ENCODE results near the gene PRLR. TPM values are rescaled to one million over a fixed set of nuclear protein-coding genes. Genes with fewer than 3 reads are reported as not detected.

The PRLR gene
- total RNA-seq: not detected

DNA sequence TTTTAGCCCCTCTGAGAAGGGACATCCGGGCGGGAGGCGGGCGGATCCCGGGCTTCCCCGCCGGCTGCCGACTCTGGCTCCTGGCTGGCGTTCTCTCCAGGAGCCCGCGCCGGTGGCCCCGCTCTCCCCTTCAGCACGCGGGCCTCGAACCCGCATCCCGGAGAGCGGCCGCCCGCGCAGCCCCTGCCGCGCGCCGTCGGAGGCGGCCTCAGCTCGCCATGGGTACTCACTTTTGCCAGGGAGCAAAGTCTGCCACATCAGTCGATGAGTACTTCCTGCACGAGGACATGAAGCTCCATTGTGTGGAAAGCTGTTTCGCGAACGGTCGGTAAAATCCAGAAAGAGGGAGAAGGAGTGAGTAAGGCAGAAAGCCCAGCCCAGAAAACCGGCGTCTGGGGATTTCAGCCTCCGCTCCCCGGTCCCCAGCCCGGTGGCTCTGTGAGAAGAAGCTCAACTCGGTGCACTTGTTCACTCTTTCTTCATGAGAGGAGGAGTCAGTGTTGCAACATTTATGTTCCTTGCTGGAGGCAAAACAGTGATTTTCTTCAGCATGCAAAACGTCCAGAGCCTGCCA, at the start of gene PRLR:
Gene PRLR (minus strand): TSS at position 450 of the 574 bp plus-strand sequence. CDS start 140,867 bp downstream, outside the sequence.
- CTCF ChIA-PET: interaction anchor here (1.3 kb wide), 1 partner anchor 27 kb away, joined by 3 read pairs; no protein-coding TSS in a partner anchor
- no peak for DNase-seq

DNA sequence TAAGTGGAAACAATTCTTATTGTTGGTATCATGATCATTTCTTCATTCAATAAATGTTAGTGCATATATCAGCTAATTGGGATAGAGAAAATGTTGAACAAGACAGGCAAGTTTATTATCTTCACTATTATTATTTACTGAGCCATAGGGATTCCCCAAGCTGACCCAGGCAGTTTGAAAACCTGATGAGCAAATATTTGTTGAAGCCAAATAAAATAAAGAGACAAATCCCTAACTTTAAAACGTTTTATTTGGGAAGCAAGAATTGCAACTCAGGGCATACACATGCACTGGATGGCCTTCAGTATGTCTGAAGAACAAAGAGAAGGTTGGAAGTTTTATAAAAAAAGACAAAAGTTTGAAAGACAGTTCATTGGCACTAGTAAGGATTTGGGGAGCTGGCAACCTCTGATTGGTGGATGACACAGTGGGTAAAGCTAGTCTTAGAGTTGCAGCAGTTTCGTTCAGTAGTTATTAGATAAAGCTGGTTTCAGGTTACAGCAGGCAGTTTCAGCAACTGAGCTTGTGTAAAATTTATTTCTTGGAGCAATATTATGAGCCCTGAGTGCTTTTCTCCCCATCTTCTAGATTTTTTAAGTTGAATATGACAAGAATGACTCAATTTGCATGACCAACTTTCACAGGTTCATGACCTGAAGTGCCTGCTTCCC, 44.7 kb upstream of the PRLR start:
- H3K4me1 Mint-ChIP-seq (ENCODE audit: low read depth): no peaks in the 10 kb centered on the region
- peaks cover 6% of the 10 kb centered on the region for H3K27me3 Mint-ChIP-seq
- ChIA-PET CTCF (no interaction called here), POLR2A (no interaction called here)
- H3K9me3 Mint-ChIP-seq: no peaks in the 10 kb centered on the region
- no peak for DNase-seq
- H3K36me3 Mint-ChIP-seq: no peaks in the 10 kb centered on the region
- H3K4me3 Mint-ChIP-seq: no peak overlapping the region
- no peak overlapping the region for H3K27ac Mint-ChIP-seq
- intact Hi-C loops (cut with micrococcal nuclease): no loop called here

More for the DNA sequence above, at the start of gene PRLR:
- POLR2A ChIA-PET: no interaction called here
- Mint-ChIP-seq H3K4me1 (ENCODE audit: low read depth) (peaks cover 12% of the 10 kb centered on the region), H3K9me3 (no peaks in the 10 kb centered on the region), H3K36me3 (no peaks in the 10 kb centered on the region), H3K27ac (no peak within 1 kb of the TSS), H3K27me3 (peaks cover 62% of the 10 kb centered on the region), H3K4me3 (peak within 1 kb of the TSS; percentile 42)
- intact Hi-C loops (cut with micrococcal nuclease): no loop called here

DNA sequence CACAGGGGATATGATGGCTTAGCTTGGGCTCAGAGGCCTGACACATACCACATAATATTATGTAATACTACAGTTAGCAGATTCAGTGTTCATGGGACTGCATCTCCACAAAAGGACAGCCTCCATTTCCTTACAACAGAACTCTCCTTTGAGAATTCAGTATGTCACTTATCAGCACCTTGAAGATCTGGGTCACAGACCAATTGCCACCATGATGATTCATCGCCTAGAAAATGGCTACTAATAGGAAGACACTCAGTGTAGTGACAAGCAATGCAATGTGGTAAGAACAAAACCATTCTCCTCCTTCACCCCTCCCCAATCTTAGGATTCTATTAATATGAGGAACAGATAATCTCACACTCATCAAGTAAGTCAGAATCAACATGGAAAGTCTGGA, 38.7 kb upstream of the PRLR start:
- CTCF ChIA-PET: no interaction called here
- POLR2A ChIA-PET: no interaction called here
- no peaks in the 10 kb centered on the region for H3K27me3 Mint-ChIP-seq
- no peak overlapping the region for H3K4me3 Mint-ChIP-seq
- no peaks in the 10 kb centered on the region for H3K36me3 Mint-ChIP-seq
- H3K4me1 Mint-ChIP-seq (ENCODE audit: low read depth): no peaks in the 10 kb centered on the region
- no peak for DNase-seq
- H3K9me3 Mint-ChIP-seq: no peaks in the 10 kb centered on the region
- intact Hi-C loops (cut with micrococcal nuclease): no loop called here
- no peak overlapping the region for H3K27ac Mint-ChIP-seq

DNA sequence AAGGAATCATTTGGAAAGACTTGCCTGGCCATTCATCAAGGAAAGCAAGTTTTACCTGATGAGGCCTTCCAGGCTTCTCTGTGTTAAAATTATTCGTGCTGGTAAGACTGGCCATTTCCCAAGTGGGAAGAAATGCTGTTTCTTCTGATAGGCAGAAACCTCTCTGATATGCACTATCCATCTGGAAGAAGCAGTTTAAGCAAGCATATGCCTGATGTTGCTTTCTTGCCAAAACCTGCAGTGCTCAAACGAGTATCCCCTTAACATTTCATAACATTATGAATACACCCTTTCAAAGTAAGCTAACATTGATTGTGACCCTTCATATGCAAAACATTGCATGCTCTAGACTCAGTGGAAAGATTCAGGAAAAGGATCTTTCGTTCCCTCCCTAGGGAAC, 36.0 kb upstream of the PRLR start:
- H3K27ac Mint-ChIP-seq: no peak overlapping the region
- DNase-seq: no peak
- no peaks in the 10 kb centered on the region for H3K36me3 Mint-ChIP-seq
- POLR2A ChIA-PET: no interaction called here
- no peaks in the 10 kb centered on the region for H3K9me3 Mint-ChIP-seq
- CTCF ChIA-PET: no interaction called here
- intact Hi-C loops (cut with micrococcal nuclease): no loop called here
- H3K27me3 Mint-ChIP-seq: no peaks in the 10 kb centered on the region
- H3K4me1 Mint-ChIP-seq (ENCODE audit: low read depth): no peaks in the 10 kb centered on the region
- H3K4me3 Mint-ChIP-seq: no peak overlapping the region

DNA sequence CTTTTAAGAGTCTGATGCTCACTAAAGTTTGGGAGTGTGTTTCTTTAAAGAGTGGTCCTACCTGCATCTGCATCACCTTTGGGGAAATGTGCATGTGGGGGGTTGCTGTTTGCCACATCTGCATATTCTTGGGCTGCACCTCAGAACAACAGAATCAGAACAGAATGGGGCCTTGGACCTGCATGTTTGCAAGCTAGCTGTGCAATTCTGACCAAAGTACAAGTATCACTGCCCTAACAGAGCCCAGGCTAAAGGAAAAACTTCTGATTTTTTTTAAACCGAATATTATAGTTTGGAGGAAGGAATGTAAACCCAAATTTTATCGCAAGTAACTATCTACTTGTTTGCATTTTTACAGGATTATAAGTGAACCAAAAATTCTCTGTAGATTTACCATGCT, 34.2 kb upstream of the PRLR start:
- CTCF ChIA-PET: no interaction called here
- POLR2A ChIA-PET: no interaction called here

DNA sequence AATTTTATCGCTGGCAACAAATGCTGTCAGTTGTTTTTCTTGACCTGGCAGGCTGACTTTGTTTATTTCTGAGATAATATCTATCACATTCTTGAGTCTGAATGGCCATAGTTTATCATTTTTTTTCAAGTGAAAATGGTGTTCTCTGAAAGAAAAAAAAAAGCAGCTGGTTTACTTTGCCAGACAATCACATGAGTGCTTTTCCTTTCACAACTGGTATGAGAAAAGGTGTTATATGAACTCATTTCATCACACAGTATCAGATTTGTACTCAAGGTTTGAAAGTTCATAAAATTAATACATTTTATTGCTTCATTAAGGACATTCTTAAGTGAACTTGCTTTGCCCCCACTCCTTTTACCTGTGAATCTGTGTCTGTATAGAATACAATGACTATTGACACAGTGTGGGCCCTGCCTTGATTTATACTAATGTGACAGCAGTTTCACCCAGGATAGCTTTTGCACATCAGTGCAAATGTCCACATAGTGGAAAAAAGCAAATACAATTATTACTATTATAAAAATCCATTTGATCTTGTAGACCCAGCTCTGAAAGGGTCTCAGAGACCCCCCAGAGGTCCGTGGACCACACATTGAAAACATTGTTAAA, 33.1 kb upstream of the PRLR start:
- Mint-ChIP-seq H3K4me3 (no peak overlapping the region), H3K9me3 (no peaks in the 10 kb centered on the region), H3K27me3 (peaks cover 5% of the 10 kb centered on the region), H3K36me3 (no peaks in the 10 kb centered on the region), H3K4me1 (ENCODE audit: low read depth) (no peaks in the 10 kb centered on the region), H3K27ac (no peak overlapping the region)
- ChIA-PET CTCF (interaction anchor here (0.6 kb wide), 1 partner anchor 432 kb away, joined by 3 read pairs; no protein-coding TSS in a partner anchor), POLR2A (no interaction called here)
- DNase-seq: no peak
- intact Hi-C loops (cut with micrococcal nuclease): no loop called here

More for the DNA sequence above, 34.2 kb upstream of the PRLR start:
- no peak for DNase-seq
- no peaks in the 10 kb centered on the region for H3K36me3 Mint-ChIP-seq
- intact Hi-C loops (cut with micrococcal nuclease): no loop called here
- no peak overlapping the region for H3K4me3 Mint-ChIP-seq
- peaks cover 5% of the 10 kb centered on the region for H3K27me3 Mint-ChIP-seq
- no peak overlapping the region for H3K27ac Mint-ChIP-seq
- H3K9me3 Mint-ChIP-seq: no peaks in the 10 kb centered on the region
- H3K4me1 Mint-ChIP-seq (ENCODE audit: low read depth): no peaks in the 10 kb centered on the region

DNA sequence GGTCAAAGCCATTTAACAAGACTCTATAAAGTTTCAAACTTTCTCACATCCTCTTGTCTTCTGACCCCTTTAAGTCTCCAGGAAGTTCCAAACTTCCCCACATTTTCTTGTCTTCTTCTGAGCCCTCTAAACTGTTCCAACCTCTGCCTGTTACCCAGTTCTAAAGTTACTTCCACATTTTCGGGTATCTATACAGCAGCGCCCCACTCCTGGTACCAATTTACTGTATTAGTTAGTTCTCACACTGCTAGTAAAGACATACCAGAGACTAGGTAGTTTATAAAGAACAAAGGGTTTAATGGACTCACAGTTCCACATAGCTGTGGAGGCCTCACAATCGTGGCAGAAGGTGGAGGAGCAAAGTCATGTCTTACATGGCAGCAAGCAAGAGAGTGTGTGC, 23.3 kb upstream of the PRLR start:
- POLR2A ChIA-PET: no interaction called here
- H3K4me1 Mint-ChIP-seq (ENCODE audit: low read depth): peaks cover 5% of the 10 kb centered on the region
- CTCF ChIA-PET: no interaction called here
- H3K36me3 Mint-ChIP-seq: no peaks in the 10 kb centered on the region
- H3K27ac Mint-ChIP-seq: no peak overlapping the region
- no peak for DNase-seq
- no peaks in the 10 kb centered on the region for H3K27me3 Mint-ChIP-seq
- intact Hi-C loops (cut with micrococcal nuclease): no loop called here
- H3K4me3 Mint-ChIP-seq: no peak overlapping the region
- H3K9me3 Mint-ChIP-seq: peaks cover 24% of the 10 kb centered on the region

DNA sequence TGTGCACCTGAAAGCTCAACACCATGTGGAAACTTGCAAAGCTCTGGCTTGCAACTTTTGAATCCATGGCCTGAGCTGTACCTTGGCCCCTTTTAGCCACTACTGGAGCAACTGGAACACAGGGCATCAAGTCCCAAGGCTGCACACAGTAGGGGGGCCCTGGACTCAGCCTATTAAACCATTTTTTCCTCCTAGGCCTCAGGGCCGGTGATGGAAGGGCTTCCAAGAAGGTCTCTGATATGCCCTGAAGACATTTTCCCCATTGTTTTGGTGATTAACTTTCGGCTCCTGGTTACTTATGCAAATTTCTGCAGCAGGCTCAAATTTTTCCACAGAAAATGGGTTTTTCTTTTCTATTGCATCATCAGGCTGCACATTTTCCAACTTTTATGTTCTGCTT, 22.7 kb upstream of the PRLR start:
- ChIA-PET CTCF (no interaction called here), POLR2A (no interaction called here)
- Mint-ChIP-seq H3K4me3 (no peak overlapping the region), H3K27ac (no peak overlapping the region), H3K9me3 (peaks cover 24% of the 10 kb centered on the region), H3K36me3 (no peaks in the 10 kb centered on the region), H3K27me3 (no peaks in the 10 kb centered on the region), H3K4me1 (ENCODE audit: low read depth) (peaks cover 5% of the 10 kb centered on the region)
- no peak for DNase-seq
- intact Hi-C loops (cut with micrococcal nuclease): no loop called here

DNA sequence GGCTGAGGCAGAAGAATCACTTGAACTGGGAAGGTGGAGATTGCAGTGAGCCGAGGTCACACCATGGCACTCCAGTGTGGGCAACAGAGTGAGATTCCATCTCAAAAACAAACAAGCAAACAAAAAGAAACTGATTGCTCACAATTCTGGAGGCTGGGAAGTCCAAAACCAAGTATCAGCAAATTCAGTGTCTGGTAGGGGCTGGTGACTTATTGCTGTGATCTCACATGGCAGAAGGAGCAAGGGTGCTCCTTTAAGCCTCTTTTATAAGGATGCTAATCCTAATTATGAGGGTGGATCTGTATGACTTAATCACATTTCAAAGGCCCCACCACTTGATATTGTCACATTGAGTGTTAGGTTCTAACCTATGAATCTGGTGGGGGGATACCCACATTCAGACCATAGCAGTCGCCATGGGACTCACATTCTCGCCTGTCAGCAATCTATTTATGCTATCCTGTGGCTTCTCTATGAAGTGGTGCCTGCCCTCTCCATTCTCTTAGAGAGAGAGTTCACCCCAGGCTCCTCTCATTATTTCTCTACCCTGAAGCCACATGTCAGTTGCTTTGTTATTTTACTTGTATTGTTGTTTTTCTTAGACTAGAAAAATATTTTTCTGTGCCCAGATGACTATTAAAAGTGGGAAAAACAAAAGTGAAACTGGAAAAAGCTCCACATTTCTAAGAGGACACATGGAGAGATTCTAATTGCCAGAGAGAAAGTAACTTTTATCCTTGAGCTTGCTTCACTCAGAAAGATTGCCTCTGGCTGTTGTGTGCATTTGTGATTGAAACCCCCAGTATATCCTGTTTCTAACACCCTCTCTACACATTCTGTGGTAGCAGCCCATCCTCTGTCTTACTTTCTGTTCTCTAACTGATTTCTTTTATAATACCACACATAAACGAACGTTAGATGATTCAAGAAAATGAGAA, 18.8 kb upstream of the PRLR start:
- Mint-ChIP-seq H3K9me3 (peaks cover 9% of the 10 kb centered on the region), H3K36me3 (no peaks in the 10 kb centered on the region), H3K27me3 (peaks cover 1% of the 10 kb centered on the region), H3K4me1 (ENCODE audit: low read depth) (peaks cover 8% of the 10 kb centered on the region), H3K4me3 (no peak overlapping the region), H3K27ac (no peak overlapping the region)
- POLR2A ChIA-PET: no interaction called here
- intact Hi-C loops (cut with micrococcal nuclease): no loop called here
- no peak for DNase-seq
- CTCF ChIA-PET: no interaction called here

DNA sequence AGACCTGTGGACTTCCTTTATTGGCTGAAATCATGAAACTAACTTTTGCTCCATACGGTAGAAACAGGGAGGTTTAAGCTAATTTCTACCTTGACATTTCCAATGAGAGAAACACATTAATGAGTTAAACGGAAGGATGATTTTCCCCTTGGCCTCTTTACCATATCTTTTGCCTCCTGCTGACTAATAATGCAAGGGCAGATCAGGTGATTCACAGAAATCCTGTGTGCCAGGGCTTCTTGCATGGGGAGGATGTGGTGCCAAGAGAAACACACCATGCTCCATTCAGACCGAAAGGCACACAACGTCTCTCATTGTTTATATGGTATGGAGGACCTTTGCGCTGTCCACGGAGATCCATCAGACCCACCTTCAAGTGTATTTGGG, 17.4 kb upstream of the PRLR start:
- no peak overlapping the region for H3K4me3 Mint-ChIP-seq
- no peak overlapping the region for H3K27ac Mint-ChIP-seq
- H3K4me1 Mint-ChIP-seq (ENCODE audit: low read depth): peaks cover 8% of the 10 kb centered on the region
- intact Hi-C loops (cut with micrococcal nuclease): no loop called here
- H3K36me3 Mint-ChIP-seq: no peaks in the 10 kb centered on the region
- ChIA-PET CTCF (no interaction called here), POLR2A (no interaction called here)
- H3K9me3 Mint-ChIP-seq: no peaks in the 10 kb centered on the region
- peak; percentile 9 for DNase-seq
- H3K27me3 Mint-ChIP-seq: peaks cover 4% of the 10 kb centered on the region

DNA sequence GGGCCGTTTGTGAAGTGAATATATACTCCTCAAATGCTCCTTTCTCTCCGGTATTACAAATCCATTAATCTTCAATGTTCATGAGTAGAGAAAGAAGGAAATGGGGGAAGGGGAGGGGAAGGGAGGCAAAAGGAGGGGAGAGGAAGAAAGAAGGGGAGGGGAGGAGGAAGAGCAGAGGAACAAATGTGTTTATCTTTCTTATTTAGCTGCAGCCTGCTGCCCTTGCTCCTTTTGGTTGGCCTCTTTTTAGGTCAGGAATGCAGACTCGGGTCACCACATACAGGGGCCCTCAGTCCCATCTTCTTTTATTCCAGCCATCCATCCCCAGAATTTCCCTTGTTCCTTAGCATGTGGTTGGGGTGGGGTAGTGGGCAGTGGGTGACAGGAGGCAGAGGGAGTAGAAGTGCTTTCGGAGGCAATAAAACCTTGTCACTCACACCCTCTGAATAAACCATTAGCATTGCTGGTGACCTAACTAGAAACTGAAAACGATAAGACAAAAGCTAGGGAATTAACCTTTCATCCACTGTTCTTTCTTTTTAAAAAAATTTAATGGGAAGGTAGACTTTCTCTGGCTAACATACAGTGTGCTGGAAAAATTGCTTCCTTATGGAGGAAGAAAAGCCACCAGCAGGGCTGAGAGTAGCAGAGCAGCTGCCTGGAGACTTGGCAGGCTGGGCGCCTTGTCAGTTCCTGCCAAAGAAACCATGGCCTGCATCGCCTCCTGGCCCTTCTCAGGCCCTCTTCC, 16.8 kb upstream of the PRLR start:
- Mint-ChIP-seq H3K4me3 (no peak overlapping the region), H3K4me1 (ENCODE audit: low read depth) (peaks cover 8% of the 10 kb centered on the region), H3K27ac (no peak overlapping the region), H3K9me3 (no peaks in the 10 kb centered on the region), H3K36me3 (no peaks in the 10 kb centered on the region), H3K27me3 (peaks cover 4% of the 10 kb centered on the region)
- CTCF ChIA-PET: no interaction called here
- intact Hi-C loops (cut with micrococcal nuclease): no loop called here
- DNase-seq: no peak
- POLR2A ChIA-PET: no interaction called here

DNA sequence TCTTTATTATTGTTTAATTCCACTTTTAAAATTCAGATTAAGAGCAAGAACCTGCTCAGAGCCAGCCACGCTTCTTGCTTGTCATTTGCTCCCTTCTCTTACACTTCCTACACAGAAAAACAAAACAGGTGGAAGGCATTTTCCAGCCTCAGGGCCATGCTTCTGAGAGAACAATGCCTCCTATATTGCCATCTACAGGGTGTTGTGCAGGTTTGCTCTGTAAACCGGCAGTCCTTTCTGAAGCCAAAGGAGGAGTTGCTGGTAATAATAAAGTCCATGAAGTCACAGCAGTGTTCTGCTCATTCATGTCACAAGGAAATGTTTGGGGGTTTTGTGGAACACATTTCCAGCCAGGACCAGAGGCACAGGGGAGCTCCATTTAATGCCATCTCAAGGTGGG, 16.1 kb upstream of the PRLR start:
- Mint-ChIP-seq H3K27me3 (peaks cover 4% of the 10 kb centered on the region), H3K36me3 (no peaks in the 10 kb centered on the region), H3K9me3 (no peaks in the 10 kb centered on the region), H3K27ac (no peak overlapping the region), H3K4me3 (no peak overlapping the region), H3K4me1 (ENCODE audit: low read depth) (peaks cover 8% of the 10 kb centered on the region)
- no peak for DNase-seq
- ChIA-PET POLR2A (no interaction called here), CTCF (no interaction called here)
- intact Hi-C loops (cut with micrococcal nuclease): no loop called here
